ENCODE results near the gene NRG3.
"Not testable (repeated sequence)": the region's sequence is repeated elsewhere in the genome, so short reads cannot be mapped to it uniquely, and the experiment has no call there.

The NRG3 gene

DNA sequence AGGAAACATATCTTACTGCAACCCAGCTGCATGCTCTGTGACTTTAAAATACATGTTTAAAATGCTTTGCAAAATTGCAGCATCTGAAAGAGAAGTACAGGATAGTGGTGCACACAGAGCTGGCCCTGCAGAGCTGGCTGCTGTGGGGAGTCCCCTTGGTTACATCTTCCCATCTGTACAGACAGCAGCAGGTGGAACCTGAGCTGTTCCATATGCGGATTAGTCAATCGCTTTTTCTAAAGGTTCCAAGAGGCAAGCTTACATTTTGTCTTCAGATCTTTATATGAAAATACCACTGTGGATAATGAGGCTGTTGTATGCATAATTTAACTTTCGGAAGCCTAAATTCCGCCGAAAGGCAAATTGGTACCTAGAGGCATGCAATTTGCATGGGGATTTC, 444.1 kb downstream of the NRG3 start:
- no peak overlapping the region for H3K4me3 ChIP-seq (ENCODE audit: low read length)
- H3K4me1 ChIP-seq (ENCODE audit: control insufficient read depth, insufficient read depth, low read length) = no peaks in the 10 kb centered on the region
- H3K9ac ChIP-seq (ENCODE audit: low read length) = no peak overlapping the region

DNA sequence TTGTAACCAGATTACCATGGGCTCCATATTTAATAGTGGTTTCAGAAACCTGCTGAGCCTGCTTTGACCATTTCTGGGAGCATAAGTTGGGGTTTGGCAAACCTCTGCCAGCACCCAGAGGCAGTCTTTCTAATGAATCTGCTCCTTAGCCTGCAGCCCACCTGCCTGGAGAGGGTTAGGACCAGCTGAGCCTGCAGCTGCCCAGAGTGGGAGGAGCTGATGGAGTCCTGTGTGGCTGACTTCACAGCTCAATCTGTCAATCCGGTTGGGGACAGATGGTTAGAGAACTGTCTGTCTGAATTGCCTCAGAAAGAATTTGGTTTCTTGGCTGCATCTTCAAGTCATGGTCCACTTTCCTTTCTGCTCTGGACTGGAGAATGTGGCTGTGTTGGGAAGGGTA, 444.6 kb downstream of the NRG3 start:
- Histone ChIP-seq H3K9me3 (ENCODE audit: control insufficient read depth, low read length) (no peaks in the 10 kb centered on the region), H3K4me3 (ENCODE audit: low read length) (no peak overlapping the region), H3K4me1 (ENCODE audit: control insufficient read depth, insufficient read depth, low read length) (no peaks in the 10 kb centered on the region), H3K36me3 (ENCODE audit: control insufficient read depth, insufficient read depth, low read length) (no peaks in the 10 kb centered on the region), H3K27me3 (ENCODE audit: control insufficient read depth, insufficient read depth, low read length) (no peaks in the 10 kb centered on the region), H3K9ac (ENCODE audit: low read length) (no peak overlapping the region)

More for the DNA sequence above, 444.1 kb downstream of the NRG3 start:
- Histone ChIP-seq H3K36me3 (ENCODE audit: control insufficient read depth, insufficient read depth, low read length) (no peaks in the 10 kb centered on the region), H3K27me3 (ENCODE audit: control insufficient read depth, insufficient read depth, low read length) (no peaks in the 10 kb centered on the region), H3K9me3 (ENCODE audit: control insufficient read depth, low read length) (no peaks in the 10 kb centered on the region)

DNA sequence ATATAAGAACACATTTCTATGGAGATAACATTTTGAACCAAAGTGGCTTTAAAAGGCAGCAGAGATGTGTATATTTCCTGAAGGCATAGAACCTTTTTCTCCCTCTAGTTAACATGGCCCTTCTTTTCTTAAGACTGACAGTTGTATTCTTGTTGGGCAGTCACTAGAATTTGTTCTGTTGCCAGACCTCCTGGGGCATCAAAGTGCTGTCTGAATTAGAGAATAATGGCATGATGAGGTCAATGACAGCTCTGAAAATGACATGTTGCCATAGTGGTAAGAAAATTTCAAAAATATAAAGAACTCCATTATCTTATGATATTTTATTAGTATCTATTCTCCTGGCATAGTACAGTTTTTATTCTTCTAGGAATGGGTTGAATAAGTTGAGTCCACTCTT, 446.7 kb downstream of the NRG3 start:
- Histone ChIP-seq H3K36me3 (ENCODE audit: control insufficient read depth, insufficient read depth, low read length) (no peaks in the 10 kb centered on the region), H3K9ac (ENCODE audit: low read length) (no peak overlapping the region), H3K4me3 (ENCODE audit: low read length) (no peak overlapping the region), H3K27me3 (ENCODE audit: control insufficient read depth, insufficient read depth, low read length) (no peaks in the 10 kb centered on the region), H3K4me1 (ENCODE audit: control insufficient read depth, insufficient read depth, low read length) (no peaks in the 10 kb centered on the region), H3K9me3 (ENCODE audit: control insufficient read depth, low read length) (no peaks in the 10 kb centered on the region)

DNA sequence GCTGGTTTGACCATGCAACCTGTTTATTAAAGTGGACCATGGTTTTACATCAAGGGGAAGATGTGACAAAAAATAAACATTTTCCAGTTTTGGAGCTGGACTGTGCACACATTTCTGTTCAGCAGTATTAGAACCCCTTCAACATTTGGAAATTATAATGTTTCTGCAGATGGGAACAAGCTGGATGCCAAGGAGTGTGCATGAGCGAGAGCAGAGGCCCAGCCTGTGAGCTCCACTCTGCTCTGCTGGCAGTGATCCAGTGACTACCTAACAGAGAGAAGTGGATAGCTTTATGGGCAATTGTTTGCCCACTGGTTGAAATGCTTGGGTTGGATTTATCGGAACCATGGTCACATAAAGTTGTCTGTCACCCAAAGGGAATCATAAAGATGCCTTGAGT, 456.7 kb downstream of the NRG3 start:
- H3K9me3 ChIP-seq (ENCODE audit: control insufficient read depth, low read length) = no peaks in the 10 kb centered on the region
- no peaks in the 10 kb centered on the region for H3K36me3 ChIP-seq (ENCODE audit: control insufficient read depth, insufficient read depth, low read length)
- H3K9ac ChIP-seq (ENCODE audit: low read length) = no peak overlapping the region
- no peak overlapping the region for H3K4me3 ChIP-seq (ENCODE audit: low read length)
- H3K27me3 ChIP-seq (ENCODE audit: control insufficient read depth, insufficient read depth, low read length) = no peaks in the 10 kb centered on the region
- no peaks in the 10 kb centered on the region for H3K4me1 ChIP-seq (ENCODE audit: control insufficient read depth, insufficient read depth, low read length)

DNA sequence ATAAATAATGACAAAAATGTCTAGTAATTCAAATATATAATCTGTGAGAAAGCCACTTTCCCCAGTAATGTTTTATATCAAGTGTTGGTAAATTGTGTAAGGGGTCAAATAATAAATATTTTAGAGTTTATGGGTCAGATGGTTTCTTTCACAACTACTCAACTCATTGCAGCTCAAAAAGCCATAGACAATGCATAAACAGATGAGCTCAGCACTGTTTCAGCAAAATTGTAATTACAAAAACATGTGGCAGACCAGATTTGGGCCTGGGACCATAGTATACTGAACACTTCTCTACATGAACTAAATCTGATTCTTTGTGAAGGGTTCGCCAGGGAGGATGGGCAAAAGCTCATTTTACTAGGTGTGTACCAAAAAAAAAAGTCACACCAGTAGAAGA, 460.8 kb downstream of the NRG3 start:
- Histone ChIP-seq H3K9me3 (ENCODE audit: control insufficient read depth, low read length) (no peaks in the 10 kb centered on the region), H3K27me3 (ENCODE audit: control insufficient read depth, insufficient read depth, low read length) (no peaks in the 10 kb centered on the region), H3K36me3 (ENCODE audit: control insufficient read depth, insufficient read depth, low read length) (no peaks in the 10 kb centered on the region), H3K9ac (ENCODE audit: low read length) (no peak overlapping the region), H3K4me3 (ENCODE audit: low read length) (no peak overlapping the region), H3K4me1 (ENCODE audit: control insufficient read depth, insufficient read depth, low read length) (no peaks in the 10 kb centered on the region)

DNA sequence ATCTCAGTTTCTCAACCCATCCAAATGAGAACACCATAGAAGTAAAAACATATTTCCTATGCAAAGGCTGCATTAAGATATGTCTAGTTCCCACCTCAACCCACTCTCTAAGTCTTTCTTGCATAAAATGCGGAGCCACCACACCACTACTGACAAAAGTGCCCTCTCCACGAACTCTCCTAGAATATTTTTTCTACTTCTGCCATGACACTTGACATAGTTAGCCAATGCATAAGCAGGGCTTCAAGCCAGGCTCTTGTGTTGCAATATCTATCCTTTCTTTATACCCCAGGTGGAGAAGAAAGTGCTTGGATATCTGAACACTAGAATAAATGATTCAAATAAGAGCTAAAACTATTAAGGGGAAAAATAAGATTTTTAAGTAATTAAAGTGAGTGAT, 465.2 kb downstream of the NRG3 start:
- H3K4me3 ChIP-seq (ENCODE audit: low read length) = no peak overlapping the region
- H3K9ac ChIP-seq (ENCODE audit: low read length) = no peak overlapping the region
- H3K36me3 ChIP-seq (ENCODE audit: control insufficient read depth, insufficient read depth, low read length) = no peaks in the 10 kb centered on the region
- H3K4me1 ChIP-seq (ENCODE audit: control insufficient read depth, insufficient read depth, low read length) = no peaks in the 10 kb centered on the region
- no peaks in the 10 kb centered on the region for H3K27me3 ChIP-seq (ENCODE audit: control insufficient read depth, insufficient read depth, low read length)
- no peaks in the 10 kb centered on the region for H3K9me3 ChIP-seq (ENCODE audit: control insufficient read depth, low read length)

DNA sequence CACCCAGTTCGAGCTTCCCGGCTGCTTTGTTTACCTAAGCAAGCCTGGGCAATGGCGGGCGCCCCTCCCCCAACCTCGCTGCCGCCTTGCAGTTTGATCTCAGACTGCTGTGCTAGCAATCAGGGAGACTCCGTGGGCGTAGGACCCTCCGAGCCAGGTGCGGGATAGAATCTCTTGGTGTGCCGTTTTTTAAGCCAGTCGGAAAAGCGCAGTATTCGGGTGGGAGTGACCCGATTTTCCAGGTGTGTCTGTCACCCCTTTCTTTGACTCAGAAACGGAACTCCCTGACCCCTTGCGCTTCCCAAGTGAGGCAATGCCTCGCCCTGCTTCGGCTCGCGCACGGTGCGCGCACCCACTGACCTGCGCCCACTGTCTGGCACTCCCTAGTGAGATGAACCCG, 474.6 kb downstream of the NRG3 start:
- not testable (repeated sequence) for H3K27me3 ChIP-seq (ENCODE audit: control insufficient read depth, insufficient read depth, low read length); H3K4me3 ChIP-seq (ENCODE audit: low read length); H3K36me3 ChIP-seq (ENCODE audit: control insufficient read depth, insufficient read depth, low read length); H3K9ac ChIP-seq (ENCODE audit: low read length); H3K4me1 ChIP-seq (ENCODE audit: control insufficient read depth, insufficient read depth, low read length); H3K9me3 ChIP-seq (ENCODE audit: control insufficient read depth, low read length)

DNA sequence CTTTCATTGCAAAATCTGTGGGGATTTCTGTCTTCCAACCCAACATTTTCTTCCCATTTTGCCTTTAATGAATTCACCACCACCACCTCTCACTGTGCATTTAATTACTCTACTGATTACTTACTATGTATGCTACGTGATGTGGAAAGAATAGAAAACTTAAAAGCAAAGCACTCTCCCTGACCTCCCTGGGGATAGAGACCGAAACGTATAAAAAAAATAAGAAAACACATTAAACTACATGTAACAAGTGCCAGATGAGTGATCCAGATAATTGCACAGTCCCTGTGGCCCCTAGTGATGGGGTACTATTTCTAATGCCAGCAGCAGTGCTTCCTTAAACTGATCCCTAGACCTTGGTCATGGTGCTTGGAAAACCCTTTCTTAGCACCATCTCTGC, 478.4 kb downstream of the NRG3 start:
- Histone ChIP-seq H3K9ac (ENCODE audit: low read length) (no peak overlapping the region), H3K27me3 (ENCODE audit: control insufficient read depth, insufficient read depth, low read length) (no peaks in the 10 kb centered on the region), H3K9me3 (ENCODE audit: control insufficient read depth, low read length) (no peaks in the 10 kb centered on the region), H3K4me1 (ENCODE audit: control insufficient read depth, insufficient read depth, low read length) (no peaks in the 10 kb centered on the region), H3K4me3 (ENCODE audit: low read length) (no peak overlapping the region), H3K36me3 (ENCODE audit: control insufficient read depth, insufficient read depth, low read length) (no peaks in the 10 kb centered on the region)

DNA sequence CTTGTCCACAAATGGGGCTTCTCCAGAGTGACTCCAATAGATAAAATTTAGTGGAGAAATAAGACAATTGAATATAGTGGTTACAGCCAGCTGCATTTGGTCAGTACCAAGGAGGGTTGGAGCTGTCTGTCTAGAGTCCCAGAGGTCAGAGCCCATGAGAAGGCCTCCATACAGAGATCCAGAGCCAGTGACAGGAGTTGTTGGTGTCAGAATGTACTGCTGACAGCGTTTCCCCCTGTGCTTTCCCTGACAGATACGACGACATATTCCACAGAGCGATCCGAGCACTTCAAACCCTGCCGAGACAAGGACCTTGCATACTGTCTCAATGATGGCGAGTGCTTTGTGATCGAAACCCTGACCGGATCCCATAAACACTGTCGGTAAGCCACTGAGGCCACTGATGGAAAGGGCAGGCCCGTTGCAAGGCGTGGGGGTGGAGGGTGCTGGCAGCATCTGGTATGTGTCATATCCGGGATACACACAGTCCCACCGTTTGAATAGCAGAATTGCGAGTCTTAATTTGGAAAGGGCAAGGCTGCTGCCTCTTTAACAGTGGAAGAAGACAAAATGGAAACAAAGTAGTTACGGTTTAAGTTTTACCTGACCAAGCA, 483.6 kb downstream of the NRG3 start:
- Histone ChIP-seq H3K36me3 (ENCODE audit: control insufficient read depth, insufficient read depth, low read length) (no peaks in the 10 kb centered on the region), H3K9me3 (ENCODE audit: control insufficient read depth, low read length) (no peaks in the 10 kb centered on the region), H3K9ac (ENCODE audit: low read length) (no peak overlapping the region), H3K4me1 (ENCODE audit: control insufficient read depth, insufficient read depth, low read length) (no peaks in the 10 kb centered on the region), H3K27me3 (ENCODE audit: control insufficient read depth, insufficient read depth, low read length) (no peaks in the 10 kb centered on the region), H3K4me3 (ENCODE audit: low read length) (no peak overlapping the region)

DNA sequence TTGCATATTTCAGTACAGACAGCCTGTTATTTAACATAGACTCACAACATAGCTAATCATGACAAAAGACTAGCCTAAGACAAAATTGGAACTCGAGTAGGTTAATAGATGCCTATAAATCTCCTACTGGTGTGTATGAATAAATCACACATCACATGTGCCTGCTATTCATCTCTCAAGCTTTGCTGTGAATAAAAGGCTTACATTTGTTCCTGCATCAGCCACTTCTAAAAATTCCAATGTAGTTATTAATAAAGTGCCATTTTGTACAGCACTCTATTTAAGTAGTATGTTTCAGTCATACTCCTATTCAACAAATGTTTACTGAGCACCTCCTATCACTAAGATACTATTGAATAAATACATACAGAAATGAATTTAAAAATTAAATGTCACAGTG, 486.3 kb downstream of the NRG3 start:
- Histone ChIP-seq H3K27me3 (ENCODE audit: control insufficient read depth, insufficient read depth, low read length) (no peaks in the 10 kb centered on the region), H3K9me3 (ENCODE audit: control insufficient read depth, low read length) (no peaks in the 10 kb centered on the region), H3K9ac (ENCODE audit: low read length) (no peak overlapping the region), H3K36me3 (ENCODE audit: control insufficient read depth, insufficient read depth, low read length) (no peaks in the 10 kb centered on the region), H3K4me3 (ENCODE audit: low read length) (no peak overlapping the region), H3K4me1 (ENCODE audit: control insufficient read depth, insufficient read depth, low read length) (no peaks in the 10 kb centered on the region)

DNA sequence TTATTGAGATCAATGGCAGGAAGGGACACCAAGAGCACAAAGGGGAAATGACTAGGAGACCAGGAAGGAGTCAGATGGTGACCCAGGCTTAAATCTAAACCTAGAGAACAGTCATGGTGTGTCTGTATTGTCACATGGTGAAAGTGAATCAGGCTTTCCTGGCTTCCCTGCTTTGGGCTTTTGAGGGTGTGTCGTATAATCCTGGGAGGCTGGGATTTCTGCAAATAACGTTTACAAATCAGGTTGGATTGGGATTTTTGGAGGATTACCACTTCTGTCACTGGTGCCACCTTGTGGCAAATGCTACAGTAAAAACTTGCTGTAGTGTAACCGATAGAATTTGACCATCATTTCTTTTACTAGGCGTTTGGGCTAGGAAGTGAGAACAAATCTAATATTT, 502.6 kb downstream of the NRG3 start:
- Histone ChIP-seq H3K27me3 (ENCODE audit: control insufficient read depth, insufficient read depth, low read length) (no peaks in the 10 kb centered on the region), H3K4me3 (ENCODE audit: low read length) (no peak overlapping the region), H3K9me3 (ENCODE audit: control insufficient read depth, low read length) (no peaks in the 10 kb centered on the region), H3K36me3 (ENCODE audit: control insufficient read depth, insufficient read depth, low read length) (no peaks in the 10 kb centered on the region), H3K9ac (ENCODE audit: low read length) (no peak overlapping the region), H3K4me1 (ENCODE audit: control insufficient read depth, insufficient read depth, low read length) (no peaks in the 10 kb centered on the region)

DNA sequence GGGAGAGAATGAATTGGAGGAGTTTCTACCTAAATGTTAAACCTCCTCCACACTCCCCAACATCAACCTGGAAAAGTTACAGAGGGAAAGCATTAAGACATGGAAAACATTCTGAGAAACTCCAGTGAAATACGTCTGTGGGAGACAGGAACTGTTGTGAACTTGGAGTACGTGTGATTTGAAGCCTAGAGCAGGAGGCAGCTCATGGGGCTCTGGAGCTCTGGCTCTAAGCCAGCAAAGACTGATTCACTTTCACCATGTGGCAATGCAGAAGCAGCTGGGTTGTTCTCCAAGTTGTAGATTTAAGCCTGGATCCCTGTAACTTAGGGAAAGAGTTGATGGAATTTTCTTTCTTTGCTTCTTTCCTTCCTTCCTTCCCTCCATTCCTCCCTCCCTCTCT, 503.2 kb downstream of the NRG3 start:
- no peaks in the 10 kb centered on the region for H3K27me3 ChIP-seq (ENCODE audit: control insufficient read depth, insufficient read depth, low read length)
- H3K9ac ChIP-seq (ENCODE audit: low read length) = no peak overlapping the region
- no peaks in the 10 kb centered on the region for H3K9me3 ChIP-seq (ENCODE audit: control insufficient read depth, low read length)
- H3K4me1 ChIP-seq (ENCODE audit: control insufficient read depth, insufficient read depth, low read length) = no peaks in the 10 kb centered on the region
- no peaks in the 10 kb centered on the region for H3K36me3 ChIP-seq (ENCODE audit: control insufficient read depth, insufficient read depth, low read length)
- no peak overlapping the region for H3K4me3 ChIP-seq (ENCODE audit: low read length)

DNA sequence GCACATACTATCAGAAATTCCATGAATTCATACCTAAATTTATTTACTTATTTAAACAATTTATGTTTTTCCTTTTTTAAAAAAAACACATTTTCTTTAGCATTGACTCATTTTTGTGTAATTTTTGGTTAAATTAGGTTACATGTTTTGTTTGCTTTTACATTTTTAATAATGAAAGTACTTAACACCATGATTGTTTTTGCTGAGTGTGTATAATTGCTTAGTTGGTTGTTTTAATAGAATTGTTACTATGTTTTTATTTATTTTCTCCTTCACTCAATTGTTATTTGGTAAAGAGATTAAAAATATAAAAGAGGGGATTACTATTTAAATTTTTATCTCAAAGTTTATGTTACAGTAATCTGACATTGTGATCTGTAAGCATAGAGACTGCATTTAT, 508.4 kb downstream of the NRG3 start:
- Histone ChIP-seq H3K36me3 (ENCODE audit: control insufficient read depth, insufficient read depth, low read length) (no peaks in the 10 kb centered on the region), H3K9me3 (ENCODE audit: control insufficient read depth, low read length) (no peaks in the 10 kb centered on the region), H3K27me3 (ENCODE audit: control insufficient read depth, insufficient read depth, low read length) (no peaks in the 10 kb centered on the region), H3K4me1 (ENCODE audit: control insufficient read depth, insufficient read depth, low read length) (no peaks in the 10 kb centered on the region), H3K9ac (ENCODE audit: low read length) (no peak overlapping the region), H3K4me3 (ENCODE audit: low read length) (no peak overlapping the region)
